HG03045 (cell line): ENCODE measurements around the gene VSTM1.

Experiments
- ATAC-seq: cut with Tn5 transposase; IDR thresholded peaks from one replicate; pipeline ENCODE4 v1.9.1; 2021; ENCODE audit warnings: mild to moderate bottlenecking, moderate library complexity; ENCODE audit not compliant: unreplicated experiment

VSTM1 gene

DNA sequence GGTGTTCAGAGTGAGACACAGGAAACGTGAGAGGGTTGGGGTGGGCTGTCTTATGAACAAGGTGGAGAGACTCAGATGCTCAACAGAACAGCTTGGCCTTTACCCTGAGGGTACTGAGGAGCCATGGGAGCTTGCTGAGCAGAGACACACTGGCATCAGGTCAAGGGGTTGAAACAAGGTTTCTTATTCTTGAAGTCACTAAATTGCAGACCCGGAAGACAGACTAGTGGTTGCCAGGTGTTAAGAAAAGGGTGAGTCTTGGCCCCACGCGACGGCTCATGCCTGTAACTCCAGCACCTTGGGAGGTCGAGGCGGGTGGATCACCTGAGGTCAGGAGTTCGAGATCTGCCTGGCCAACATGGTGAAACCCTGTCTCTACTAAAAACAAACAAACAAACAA, 49.8 kb downstream of the VSTM1 start:
- ATAC-seq, result no peak

- no peak for ATAC-seq
Observed at GRCh38 chr19:54011507-54012211, 52.0 kb downstream of the VSTM1 start.

GRCh38 chr19:54010474-54010873, 53.2 kb downstream of the VSTM1 start:
- ATAC-seq, result no peak

- no peak for ATAC-seq
Observed at GRCh38 chr19:54009440-54009839, 54.3 kb downstream of the VSTM1 start.

DNA sequence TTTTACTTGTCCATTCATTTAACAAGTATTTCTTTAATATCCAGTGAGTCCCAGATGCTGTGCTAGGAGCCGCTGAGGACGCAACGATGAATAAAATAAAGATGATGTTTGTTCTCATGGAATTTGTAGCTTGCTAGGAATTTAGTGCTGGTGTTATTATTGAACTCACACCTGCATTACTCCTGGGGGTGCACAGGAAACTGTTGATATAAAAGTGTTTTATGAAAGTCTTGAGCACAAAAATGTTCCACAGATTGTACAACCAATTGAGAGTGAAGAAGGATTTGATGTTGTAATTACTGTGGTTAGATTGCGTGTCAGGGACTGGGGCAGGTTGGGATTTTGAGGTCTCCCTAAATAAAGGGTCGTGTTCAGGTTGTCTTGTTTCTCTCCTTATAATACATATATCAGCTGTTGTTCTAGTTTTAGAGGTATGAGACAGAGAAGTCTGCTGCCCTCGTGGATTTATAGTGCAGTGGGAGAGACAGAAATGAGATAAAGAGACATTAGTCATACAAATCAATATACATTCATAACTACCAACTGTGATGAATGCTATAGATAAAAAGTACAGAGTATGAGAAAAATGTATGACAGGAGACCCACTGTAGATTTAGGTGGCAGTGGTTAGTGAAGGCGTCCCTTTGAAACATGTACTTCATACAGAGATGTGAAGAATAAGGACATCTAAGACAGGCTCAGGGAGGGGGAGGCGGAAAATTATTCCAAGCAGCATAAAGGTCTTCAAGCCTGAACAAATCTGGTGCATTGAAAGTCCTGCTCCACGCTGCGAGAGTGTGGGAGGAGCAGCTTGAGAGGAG, 61.0 kb downstream of the VSTM1 start:
- ATAC-seq, result no peak

DNA sequence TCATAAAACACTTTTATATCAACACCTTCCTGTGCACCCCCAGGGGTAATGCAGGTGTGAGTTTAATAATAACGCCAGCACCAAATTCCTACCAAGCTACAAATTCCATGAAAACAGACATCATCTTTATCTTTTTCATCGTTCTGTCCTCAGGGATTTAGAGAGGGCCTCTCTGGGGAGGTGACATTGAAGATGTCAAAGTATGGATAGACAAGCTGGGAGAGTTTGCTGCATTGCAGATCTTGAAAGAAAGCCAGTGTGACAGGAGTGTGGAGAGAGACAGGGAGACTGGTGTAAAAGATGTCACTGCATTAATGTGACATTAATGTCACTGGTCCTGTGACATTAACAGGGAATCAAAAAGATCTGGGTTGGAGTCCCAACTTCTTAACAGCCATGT, 62.2 kb downstream of the VSTM1 start:
- no peak for ATAC-seq

- no peak for ATAC-seq
Observed at GRCh38 chr19:53999694-54000093, 64.0 kb downstream of the VSTM1 start.

GRCh38 chr19:53998223-53998622, 65.5 kb downstream of the VSTM1 start:
- ATAC-seq, result no peak

- ATAC-seq, result no peak
Observed at GRCh38 chr19:53994811-53995210, 68.9 kb downstream of the VSTM1 start.

- ATAC-seq, result no peak
Observed at GRCh38 chr19:53993448-53993847, 70.2 kb downstream of the VSTM1 start.

DNA sequence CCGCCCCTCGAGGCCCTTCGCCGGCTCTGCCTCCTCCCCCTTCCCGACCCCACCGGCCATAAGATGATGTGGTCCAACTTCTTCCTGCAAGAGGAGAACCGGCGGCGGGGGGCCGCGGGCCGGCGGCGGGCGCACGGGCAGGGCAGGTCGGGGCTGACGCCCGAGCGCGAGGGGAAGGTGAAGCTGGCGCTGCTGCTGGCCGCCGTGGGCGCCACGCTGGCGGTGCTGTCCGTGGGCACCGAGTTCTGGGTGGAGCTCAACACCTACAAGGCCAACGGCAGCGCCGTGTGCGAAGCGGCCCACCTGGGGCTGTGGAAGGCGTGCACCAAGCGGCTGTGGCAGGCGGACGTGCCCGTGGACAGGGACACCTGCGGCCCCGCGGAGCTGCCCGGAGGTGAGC, 70.9 kb downstream of the VSTM1 start:
- ATAC-seq, result no peak

GRCh38 chr19:53992211-53992610, 71.5 kb downstream of the VSTM1 start:
- ATAC-seq, result no peak

- no peak for ATAC-seq
Observed at GRCh38 chr19:53991224-53992113, 72.2 kb downstream of the VSTM1 start, which contains the start of gene CACNG6. TSS of gene CACNG6 (plus strand) at chr19:53991637. CDS start at chr19:53992878, 1,241 bp downstream.
